ENCODE measurements around the gene NF1.
"Not testable (repeated sequence)": the region's sequence is repeated elsewhere in the genome, so short reads cannot be mapped to it uniquely, and the experiment has no call there.

The NF1 gene

DNA sequence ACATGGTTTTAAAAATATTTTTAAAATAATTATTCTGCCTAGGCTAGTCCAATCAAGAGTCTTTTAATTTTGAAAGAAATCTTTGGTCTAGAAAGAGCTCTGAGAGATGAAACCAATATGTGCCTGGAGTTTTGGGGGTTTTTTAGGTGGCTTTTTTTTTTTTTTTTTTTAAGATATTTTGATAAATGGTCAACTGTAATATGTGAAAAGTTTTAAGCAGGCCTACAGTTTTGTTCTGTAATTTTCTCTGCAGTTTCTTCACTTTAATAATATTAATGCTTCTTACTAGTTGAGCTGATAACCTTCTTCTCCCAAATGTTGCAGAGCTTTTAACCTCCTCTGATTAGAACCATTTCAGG lies 157.2 kb downstream of the NF1 start:
- DNase-seq (ENCODE audit: low read depth), result no peak
- no peak overlapping the region for H3K4me3 ChIP-seq (ENCODE audit: low read depth, low read length)
- TF ChIP-seq, protein P1, sequence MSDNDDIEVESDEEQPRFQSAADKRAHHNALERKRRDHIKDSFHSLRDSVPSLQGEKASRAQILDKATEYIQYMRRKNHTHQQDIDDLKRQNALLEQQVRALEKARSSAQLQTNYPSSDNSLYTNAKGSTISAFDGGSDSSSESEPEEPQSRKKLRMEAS (IDR thresholded peaks at IDR 0.05; ENCODE audit: low read depth, low read length), result no peak
- TF ChIP-seq MYC (IDR thresholded peaks at IDR 0.05; ENCODE audit: low read depth, low read length) (no peak), POLR2A (IDR thresholded peaks at IDR 0.05; ENCODE audit: extremely low read depth, insufficient read length) (no peak)
- TF ChIP-seq, protein P2, sequence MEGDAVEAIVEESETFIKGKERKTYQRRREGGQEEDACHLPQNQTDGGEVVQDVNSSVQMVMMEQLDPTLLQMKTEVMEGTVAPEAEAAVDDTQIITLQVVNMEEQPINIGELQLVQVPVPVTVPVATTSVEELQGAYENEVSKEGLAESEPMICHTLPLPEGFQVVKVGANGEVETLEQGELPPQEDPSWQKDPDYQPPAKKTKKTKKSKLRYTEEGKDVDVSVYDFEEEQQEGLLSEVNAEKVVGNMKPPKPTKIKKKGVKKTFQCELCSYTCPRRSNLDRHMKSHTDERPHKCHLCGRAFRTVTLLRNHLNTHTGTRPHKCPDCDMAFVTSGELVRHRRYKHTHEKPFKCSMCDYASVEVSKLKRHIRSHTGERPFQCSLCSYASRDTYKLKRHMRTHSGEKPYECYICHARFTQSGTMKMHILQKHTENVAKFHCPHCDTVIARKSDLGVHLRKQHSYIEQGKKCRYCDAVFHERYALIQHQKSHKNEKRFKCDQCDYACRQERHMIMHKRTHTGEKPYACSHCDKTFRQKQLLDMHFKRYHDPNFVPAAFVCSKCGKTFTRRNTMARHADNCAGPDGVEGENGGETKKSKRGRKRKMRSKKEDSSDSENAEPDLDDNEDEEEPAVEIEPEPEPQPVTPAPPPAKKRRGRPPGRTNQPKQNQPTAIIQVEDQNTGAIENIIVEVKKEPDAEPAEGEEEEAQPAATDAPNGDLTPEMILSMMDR (IDR thresholded peaks at IDR 0.05; ENCODE audit: low read depth, low read length), result no peak

DNA sequence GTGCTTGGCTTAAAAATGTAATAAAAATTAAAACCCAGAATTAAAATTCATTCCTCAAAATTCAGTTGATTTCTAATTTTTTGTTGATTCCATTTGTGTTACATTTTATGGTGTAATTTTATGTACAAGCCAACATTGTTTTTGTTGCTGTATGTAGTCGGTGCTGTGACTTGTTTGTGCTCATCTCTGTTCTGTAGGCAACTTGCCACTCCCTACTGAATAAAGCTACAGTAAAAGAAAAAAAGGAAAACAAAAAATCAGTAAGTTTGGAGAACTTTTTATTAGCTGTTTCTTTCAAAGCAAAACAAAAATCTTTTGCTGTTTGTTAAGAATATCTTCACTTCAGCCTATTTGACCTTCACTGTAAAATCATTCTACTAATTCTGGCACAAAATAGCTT lies 158.0 kb downstream of the NF1 start:
- TF ChIP-seq, protein P1 (IDR thresholded peaks at IDR 0.05; ENCODE audit: low read depth, low read length), result no peak
- TF ChIP-seq MYC (IDR thresholded peaks at IDR 0.05; ENCODE audit: low read depth, low read length), result no peak
- TF ChIP-seq POLR2A (IDR thresholded peaks at IDR 0.05; ENCODE audit: extremely low read depth, insufficient read length), result no peak
- TF ChIP-seq, protein P2 (IDR thresholded peaks at IDR 0.05; ENCODE audit: low read depth, low read length), result no peak
- H3K4me3 ChIP-seq (ENCODE audit: low read depth, low read length), result no peak overlapping the region
- no peak for DNase-seq (ENCODE audit: low read depth)

DNA sequence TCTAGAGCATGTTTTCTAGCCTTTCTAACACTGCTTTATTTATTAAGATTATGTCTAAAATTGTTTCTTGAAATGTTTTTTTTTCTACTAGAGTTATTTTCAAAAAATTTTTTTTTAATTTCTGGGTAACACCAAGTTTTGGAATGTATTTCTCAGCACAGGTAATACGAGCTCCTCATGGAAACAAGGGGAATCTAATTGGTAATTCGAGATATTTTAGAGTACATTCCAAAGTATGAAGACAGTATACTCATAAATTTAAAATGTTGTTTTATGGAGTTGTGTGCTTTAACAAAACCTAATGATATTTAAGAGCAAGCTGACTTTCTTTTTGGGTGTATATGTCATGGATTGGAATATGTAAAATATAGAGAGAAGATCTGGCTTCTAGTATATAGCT lies 159.9 kb downstream of the NF1 start:
- no peak for DNase-seq (ENCODE audit: low read depth)
- H3K4me3 ChIP-seq (ENCODE audit: low read depth, low read length), result no peak overlapping the region
- TF ChIP-seq POLR2A (IDR thresholded peaks at IDR 0.05; ENCODE audit: extremely low read depth, insufficient read length), result no peak
- TF ChIP-seq, protein P2 (IDR thresholded peaks at IDR 0.05; ENCODE audit: low read depth, low read length), result no peak

DNA sequence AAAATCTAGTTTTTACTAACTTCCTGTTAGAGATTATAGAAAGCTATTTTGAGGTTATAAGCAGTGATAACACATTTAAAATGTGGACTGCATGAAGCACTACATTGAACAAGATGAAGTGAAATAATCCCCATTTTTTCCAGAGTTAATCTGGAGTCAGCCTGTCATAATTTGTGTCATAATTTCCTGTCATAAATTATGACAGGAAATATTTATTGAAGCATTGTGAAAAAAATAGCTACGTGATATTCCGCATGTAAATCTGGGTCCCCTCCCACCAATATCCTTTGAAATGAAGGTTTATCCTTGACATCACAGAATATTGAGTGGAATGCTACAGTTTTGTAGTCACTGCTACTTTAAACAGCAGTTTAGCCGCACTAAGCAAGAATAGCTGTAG lies 162.2 kb downstream of the NF1 start:
- TF ChIP-seq POLR2A (IDR thresholded peaks at IDR 0.05; ENCODE audit: extremely low read depth, insufficient read length) (no peak), MYC (IDR thresholded peaks at IDR 0.05; ENCODE audit: low read depth, low read length) (no peak)
- TF ChIP-seq, protein P2 (IDR thresholded peaks at IDR 0.05; ENCODE audit: low read depth, low read length), result no peak
- TF ChIP-seq, protein P1 (IDR thresholded peaks at IDR 0.05; ENCODE audit: low read depth, low read length), result no peak
- no peak overlapping the region for H3K4me3 ChIP-seq (ENCODE audit: low read depth, low read length)
- no peak for DNase-seq (ENCODE audit: low read depth)

DNA sequence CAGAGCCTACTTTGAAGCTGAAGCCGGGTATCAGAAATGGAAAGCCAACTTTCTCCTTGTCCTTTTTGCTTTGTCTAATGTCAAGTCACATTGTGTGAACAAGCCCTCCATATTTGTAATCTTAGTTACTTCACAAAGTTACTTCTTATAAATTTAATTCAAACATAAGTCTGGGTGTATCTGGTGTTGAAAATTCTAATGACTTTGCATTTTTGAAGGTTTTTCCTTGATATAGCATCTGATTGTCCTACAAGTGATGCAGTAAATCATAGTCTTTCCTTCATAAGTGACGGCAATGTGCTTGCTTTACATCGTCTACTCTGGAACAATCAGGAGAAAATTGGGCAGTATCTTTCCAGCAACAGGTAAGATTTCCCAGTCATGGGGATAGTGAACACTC lies 165.4 kb downstream of the NF1 start:
- TF ChIP-seq MYC (IDR thresholded peaks at IDR 0.05; ENCODE audit: low read depth, low read length) (no peak), POLR2A (IDR thresholded peaks at IDR 0.05; ENCODE audit: extremely low read depth, insufficient read length) (no peak)
- TF ChIP-seq, protein P2 (IDR thresholded peaks at IDR 0.05; ENCODE audit: low read depth, low read length), result no peak
- TF ChIP-seq, protein P1 (IDR thresholded peaks at IDR 0.05; ENCODE audit: low read depth, low read length), result no peak
- H3K4me3 ChIP-seq (ENCODE audit: low read depth, low read length), result no peak overlapping the region
- DNase-seq (ENCODE audit: low read depth), result no peak

DNA sequence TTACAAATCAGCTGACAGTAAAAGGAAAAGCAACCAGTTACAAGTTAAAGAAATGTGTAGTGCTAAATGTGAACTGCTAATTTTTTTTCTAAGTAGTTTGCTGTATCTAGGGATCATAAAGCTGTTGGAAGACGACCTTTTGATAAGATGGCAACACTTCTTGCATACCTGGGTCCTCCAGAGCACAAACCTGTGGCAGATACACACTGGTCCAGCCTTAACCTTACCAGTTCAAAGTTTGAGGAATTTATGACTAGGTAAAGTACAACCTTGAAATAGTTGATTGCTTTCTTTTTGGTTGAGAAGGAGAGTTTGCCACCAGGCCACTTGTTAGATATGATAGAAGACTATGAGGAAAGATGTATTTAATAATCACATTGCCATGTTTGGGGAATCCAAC lies 166.8 kb downstream of the NF1 start:
- DNase-seq (ENCODE audit: low read depth), result no peak
- TF ChIP-seq MYC (IDR thresholded peaks at IDR 0.05; ENCODE audit: low read depth, low read length), result no peak
- TF ChIP-seq, protein P2 (IDR thresholded peaks at IDR 0.05; ENCODE audit: low read depth, low read length), result no peak
- no peak for TF ChIP-seq POLR2A (IDR thresholded peaks at IDR 0.05; ENCODE audit: extremely low read depth, insufficient read length)
- TF ChIP-seq, protein P1 (IDR thresholded peaks at IDR 0.05; ENCODE audit: low read depth, low read length), result no peak
- no peak overlapping the region for H3K4me3 ChIP-seq (ENCODE audit: low read depth, low read length)

DNA sequence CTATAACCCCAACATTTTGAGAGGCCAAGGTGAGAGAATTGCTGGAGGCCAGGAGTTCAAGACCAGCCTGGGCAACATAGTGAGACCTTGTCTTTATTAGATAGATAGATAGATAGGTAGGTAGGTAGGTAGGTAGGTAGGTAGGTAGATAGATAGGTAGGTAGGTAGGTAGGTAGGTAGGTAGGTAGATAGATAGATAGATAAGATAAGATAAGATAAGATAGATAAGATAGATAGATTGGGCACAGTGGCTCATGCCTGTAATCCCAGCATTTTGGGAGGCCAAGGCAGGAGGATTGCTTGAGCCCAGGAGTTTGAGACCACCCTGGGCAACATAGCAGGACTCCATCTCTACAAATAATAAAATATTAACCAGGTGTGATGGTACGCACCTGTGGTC lies 168.1 kb downstream of the NF1 start:
- not testable (repeated sequence) for H3K4me3 ChIP-seq (ENCODE audit: low read depth, low read length)

More for the DNA sequence above, 168.1 kb downstream of the NF1 start:
- DNase-seq (ENCODE audit: low read depth), result not testable (repeated sequence)

Measured in NB4 (cell line).